Activated CD4-positive, alpha-beta T cell treated with anti-CD3 and anti-CD28 coated beads, Interleukin-2, Interleukin-6, amounts not matched to agents 100 ng/mL and 50 ng/mL, durations not matched to agents 16 hours and 8 hours (primary cell): ENCODE data around the gene PPIF.
"Not testable (repeated sequence)": the region's sequence is repeated elsewhere in the genome, so short reads cannot be mapped to it uniquely, and the experiment has no call there.

Source experiments
- DNase-seq: peaks from one replicate; pipeline ENCODE4 v3.0.0-alpha.2; 2020

PPIF gene

GRCh38 chr10:79332610-79333315 lies 14.5 kb upstream of the PPIF start:
- not testable (repeated sequence) for DNase-seq

- no peak for DNase-seq
These were observed 13.8 kb upstream of the PPIF start for GRCh38 chr10:79333513-79333912.

- no peak for DNase-seq
These were observed 12.7 kb upstream of the PPIF start for GRCh38 chr10:79334573-79334972.

GRCh38 chr10:79335094-79335469 lies 12.2 kb upstream of the PPIF start:
- DNase-seq: no peak

GRCh38 chr10:79335470-79336235 lies 11.6 kb upstream of the PPIF start:
- DNase-seq: no peak

GRCh38 chr10:79336276-79336675 lies 11.0 kb upstream of the PPIF start:
- no peak for DNase-seq

GRCh38 chr10:79336739-79337138 lies 10.5 kb upstream of the PPIF start:
- DNase-seq: no peak

- not testable (repeated sequence) for DNase-seq
These were observed 9.3 kb upstream of the PPIF start for GRCh38 chr10:79337783-79338469.

GRCh38 chr10:79339266-79339665 lies 8.0 kb upstream of the PPIF start:
- DNase-seq: no peak

GRCh38 chr10:79340646-79341244 lies 6.5 kb upstream of the PPIF start:
- no peak for DNase-seq

GRCh38 chr10:79342295-79342761 lies 4.9 kb upstream of the PPIF start:
- no peak for DNase-seq

GRCh38 chr10:79342811-79343561 lies 4.3 kb upstream of the PPIF start:
- no peak for DNase-seq

- DNase-seq: no peak
These were observed 2.6 kb upstream of the PPIF start for GRCh38 chr10:79344502-79345195.

- no peak for DNase-seq
These were observed 1.8 kb upstream of the PPIF start for GRCh38 chr10:79345241-79346011.

GRCh38 chr10:79346012-79346340 lies 1.3 kb upstream of the PPIF start:
- DNase-seq: no peak

- no peak for DNase-seq
These were observed 662 bp upstream of the PPIF start for GRCh38 chr10:79346388-79347225.

GRCh38 chr10:79347894-79348639 lies 798 bp downstream of the PPIF start:
- peak; percentile 89 for DNase-seq

- no peak for DNase-seq
These were observed 1.3 kb downstream of the PPIF start for GRCh38 chr10:79348640-79348988.

GRCh38 chr10:79349072-79349491 lies 1.8 kb downstream of the PPIF start:
- DNase-seq: no peak
